Common myeloid progenitor, CD34-positive (primary cell): ENCODE results near the gene TXNRD2.
"Not testable (repeated sequence)": the region's sequence is repeated elsewhere in the genome, so short reads cannot be mapped to it uniquely, and the experiment has no call there.

Experiments
- CTCF ChIA-PET: fragments of 350-600 bp; sonication (Branson Sonifier 250); formaldehyde crosslinking; loops from one replicate; lab custom pipeline; 2021; ENCODE audit warnings: antibody characterized with exemption; lab: Charles Lee
- POLR2A ChIA-PET: fragments of 350-600 bp; sonication (Branson Sonifier 250); formaldehyde crosslinking; loops from one replicate; lab custom pipeline; 2021; ENCODE audit warnings: antibody characterized with exemption; lab: Charles Lee
- DNase-seq, 3 donors: peaks; one replicate each; pipeline versions ENCODE4 v3.0.0 to v3.0.0-alpha.2; 2013
- H3K27ac ChIP-seq, 2 experiments: 1 replicate in 1 of 2; 2 replicates in 1 of 2; pipeline ENCODE4 v1.7.0; 2013; ENCODE audit warnings: inconsistent platforms in 2 of 2, low read length in 2 of 2, mild to moderate bottlenecking in 2 of 2, low read depth in 1 of 2, moderate library complexity in 1 of 2; ENCODE audit not compliant: severe bottlenecking in 2 of 2, insufficient read depth in 1 of 2, poor library complexity in 1 of 2
- H3K27me3 ChIP-seq, 5 experiments: replicated peaks in 2 of 5; 1 replicate in 3 of 5; 2 replicates in 2 of 5; pipeline versions ENCODE4 v1.6.1 to v1.7.0; 2013; ENCODE audit warnings: low read length in 4 of 5, mild to moderate bottlenecking in 2 of 5, moderate library complexity in 2 of 5, inconsistent platforms in 1 of 5; ENCODE audit not compliant: insufficient read depth in 5 of 5, control insufficient read depth in 4 of 5
- H3K36me3 ChIP-seq, 4 experiments: 1 replicate in 2 of 4; 2 replicates in 2 of 4; pipeline versions ENCODE4 v1.6.1 to v1.7.0; 2013; ENCODE audit warnings: low read length in 3 of 4, control low read depth in 1 of 4, mild to moderate bottlenecking in 1 of 4; ENCODE audit not compliant: control insufficient read depth in 4 of 4, insufficient read depth in 4 of 4
- H3K4me1 ChIP-seq, 4 experiments: 1 replicate in 3 of 4; 2 replicates in 1 of 4; pipeline versions ENCODE4 v1.6.1 to v1.7.1; 2013; ENCODE audit warnings: low read length in 3 of 4, mild to moderate bottlenecking in 3 of 4, control low read depth in 1 of 4, inconsistent platforms in 1 of 4, moderate library complexity in 1 of 4; ENCODE audit not compliant: control insufficient read depth in 4 of 4, insufficient read depth in 4 of 4; ENCODE audit errors: control extremely low read depth in 1 of 4
- H3K4me3 ChIP-seq, 7 experiments: 1 replicate in 4 of 7; 2 replicates in 3 of 7; pipeline versions ENCODE4 v1.5.1 to v1.7.0; 2013; ENCODE audit warnings: mild to moderate bottlenecking in 7 of 7, low read length in 6 of 7, moderate library complexity in 6 of 7, inconsistent platforms in 2 of 7, low read depth in 2 of 7, control low read depth in 1 of 7; ENCODE audit not compliant: insufficient read depth in 4 of 7, control insufficient read depth in 1 of 7; ENCODE audit errors: extremely low read depth in 1 of 7
- H3K9me3 ChIP-seq, 5 experiments: 1 replicate in 4 of 5; 2 replicates in 1 of 5; pipeline versions ENCODE4 v1.6.1 to v1.7.1; 2013; ENCODE audit warnings: low read length in 4 of 5, mild to moderate bottlenecking in 2 of 5, inconsistent platforms in 1 of 5, low read depth in 1 of 5, moderate library complexity in 1 of 5; ENCODE audit not compliant: control insufficient read depth in 4 of 5, insufficient read depth in 2 of 5; ENCODE audit errors: control extremely low read depth in 1 of 5
- WGBS: methylation state at CpG from one replicate; pipeline ENCODE4 v1.1.5; 2013; ENCODE audit not compliant: insufficient coverage; 5-methylcytosine and 5-hydroxymethylcytosine counted together

The TXNRD2 gene

GRCh38 chr22:19909350-19910179, 32.1 kb downstream of the TXNRD2 start:
- CTCF ChIA-PET = interaction anchor here (0.7 to 6.5 kb wide), 21 partner anchors 11 to 947 kb away, joined by 3 to 86 read pairs (median 4); no protein-coding TSS in a partner anchor
- Histone ChIP-seq H3K4me1 (peaks cover 0 to 4% (median under 1%) of the 10 kb centered on the region in 4 experiments), H3K27me3 (no peaks in the 10 kb centered on the region), H3K36me3 (peaks cover 11 to 38% (median 35%) of the 10 kb centered on the region in 4 experiments), H3K9me3 (peaks cover 0 to 10% (median 10%) of the 10 kb centered on the region in 5 experiments), H3K27ac (no peak overlapping the region), H3K4me3 (no peak overlapping the region)
- peak; percentile 75 to 86 (median 81) for DNase-seq
- POLR2A ChIA-PET = no interaction called here
- 15% methylated on average over 4 of the region's 6 CpGs for WGBS

GRCh38 chr22:19907902-19908301, 33.7 kb downstream of the TXNRD2 start:
- WGBS = 97% methylated on average over 10 of the region's 16 CpGs
- DNase-seq, POLR2A ChIA-PET, H3K4me1 ChIP-seq, H3K4me3 ChIP-seq, H3K27ac ChIP-seq, CTCF ChIA-PET, H3K27me3 ChIP-seq, H3K9me3 ChIP-seq: not testable (repeated sequence)
- peaks cover 5 to 25% (median 19%) of the 10 kb centered on the region in 4 experiments for H3K36me3 ChIP-seq

- H3K27me3 ChIP-seq, H3K9me3 ChIP-seq, CTCF ChIA-PET, DNase-seq, POLR2A ChIA-PET, H3K4me1 ChIP-seq, H3K27ac ChIP-seq, H3K4me3 ChIP-seq: not testable (repeated sequence)
- 96% methylated on average over 15 of the region's 25 CpGs for WGBS
- H3K36me3 ChIP-seq = peaks cover 5 to 19% (median 14%) of the 10 kb centered on the region in 4 experiments
These were observed 34.8 kb downstream of the TXNRD2 start for GRCh38 chr22:19906864-19907263.

- POLR2A ChIA-PET = no interaction called here
- Histone ChIP-seq H3K36me3 (peaks cover 4 to 21% (median 7%) of the 10 kb centered on the region in 4 experiments), H3K27ac (no peak overlapping the region), H3K4me3 (no peak overlapping the region), H3K27me3 (no peaks in the 10 kb centered on the region), H3K9me3 (no peaks in the 10 kb centered on the region), H3K4me1 (peaks cover 0 to 4% (median under 1%) of the 10 kb centered on the region in 4 experiments)
- DNase-seq = no peak
- CTCF ChIA-PET = interaction anchor here (1.2 to 2.5 kb wide), 3 partner anchors 14 to 175 kb away, joined by 3 to 15 read pairs (median 4); no protein-coding TSS in a partner anchor
- 98% methylated on average over 16 of the region's 22 CpGs for WGBS
These were observed 36.0 kb downstream of the TXNRD2 start for GRCh38 chr22:19905347-19906276.

GRCh38 chr22:19904935-19905334, 36.7 kb downstream of the TXNRD2 start:
- 94% methylated on average over 6 of the region's 7 CpGs for WGBS
- POLR2A ChIA-PET = no interaction called here
- Histone ChIP-seq H3K36me3 (peaks cover under 1 to 21% (median 5%) of the 10 kb centered on the region in 4 experiments), H3K4me3 (no peak overlapping the region), H3K27ac (no peak overlapping the region), H3K27me3 (no peaks in the 10 kb centered on the region), H3K4me1 (peaks cover 0 to 4% (median under 1%) of the 10 kb centered on the region in 4 experiments), H3K9me3 (no peaks in the 10 kb centered on the region)
- no peak for DNase-seq
- CTCF ChIA-PET = interaction anchor here (0.7 to 2.5 kb wide), 4 partner anchors 9 to 174 kb away, joined by 3 to 15 read pairs (median 4); no protein-coding TSS in a partner anchor

- Histone ChIP-seq H3K9me3 (no peaks in the 10 kb centered on the region), H3K4me1 (no peaks in the 10 kb centered on the region), H3K36me3 (peaks cover 0 to 21% (median 5%) of the 10 kb centered on the region in 4 experiments), H3K27ac (no peak overlapping the region), H3K4me3 (no peak overlapping the region), H3K27me3 (no peaks in the 10 kb centered on the region)
- ChIA-PET CTCF (interaction anchor here (0.7 to 2.5 kb wide), 7 partner anchors 8 to 174 kb away, joined by 3 to 15 read pairs (median 4); no protein-coding TSS in a partner anchor), POLR2A (no interaction called here)
- DNase-seq = no peak
- 91% methylated on average over 16 of the region's 16 CpGs for WGBS
These were observed 37.3 kb downstream of the TXNRD2 start for GRCh38 chr22:19904174-19904856.
